ENCODE measurements around the gene MAML3. TPM values are rescaled to one million over a fixed set of nuclear protein-coding genes. Genes with fewer than 3 reads are reported as not detected.

Gene MAML3
- total and polyA plus RNA-seq, 8 donors: 5.8 to 18.7 (median 16.7) TPM

- no peak for TF ChIP-seq CTCF (IDR thresholded peaks at IDR 0.05)
- DNase-seq: no peak
- Histone ChIP-seq H3K36me3 (no peaks in the 10 kb centered on the region), H3K9me3 (no peaks in the 10 kb centered on the region), H3K4me1 (peaks cover 0 to 34% of the 10 kb centered on the region in 2 donors), H3K27me3 (no peaks in the 10 kb centered on the region), H3K4me3 (no peak overlapping the region), H3K27ac (no peak overlapping the region)
- intact Hi-C loops (cut with DNase I): no loop called here
- ATAC-seq: no peak
Measured at GRCh38 chr4:139840773-139841172, 313.2 kb downstream of the MAML3 start.

- Histone ChIP-seq H3K36me3 (no peaks in the 10 kb centered on the region), H3K9me3 (no peaks in the 10 kb centered on the region), H3K27ac (no peak overlapping the region), H3K4me3 (no peak overlapping the region), H3K4me1 (peaks cover 0 to 28% of the 10 kb centered on the region in 2 donors), H3K27me3 (no peaks in the 10 kb centered on the region)
- intact Hi-C loops (cut with DNase I): no loop called here
- peak in 2 of 4 donors; percentile 66 to 86 for DNase-seq
- ATAC-seq: no peak
- TF ChIP-seq CTCF (IDR thresholded peaks at IDR 0.05): no peak
Measured at GRCh38 chr4:139839403-139840031, 314.5 kb downstream of the MAML3 start.

GRCh38 chr4:139838811-139839210 lies 315.2 kb downstream of the MAML3 start:
- ATAC-seq (no peak), DNase-seq (no peak)
- H3K27me3 ChIP-seq: no peaks in the 10 kb centered on the region
- intact Hi-C loops (cut with DNase I): no loop called here
- TF ChIP-seq CTCF (IDR thresholded peaks at IDR 0.05): no peak
- H3K4me1 ChIP-seq: peaks cover 0 to 21% of the 10 kb centered on the region in 2 donors
- no peak overlapping the region for H3K27ac ChIP-seq
- no peaks in the 10 kb centered on the region for H3K9me3 ChIP-seq
- no peaks in the 10 kb centered on the region for H3K36me3 ChIP-seq
- H3K4me3 ChIP-seq: no peak overlapping the region

- no peaks in the 10 kb centered on the region for H3K9me3 ChIP-seq
- TF ChIP-seq CTCF (IDR thresholded peaks at IDR 0.05): no peak
- H3K27me3 ChIP-seq: no peaks in the 10 kb centered on the region
- no peak overlapping the region for H3K4me3 ChIP-seq
- no peaks in the 10 kb centered on the region for H3K36me3 ChIP-seq
- DNase-seq: no peak
- peaks cover 0 to 3% of the 10 kb centered on the region in 2 donors for H3K4me1 ChIP-seq
- ATAC-seq: no peak
- intact Hi-C loops (cut with DNase I): no loop called here
- H3K27ac ChIP-seq: no peak overlapping the region
Measured at GRCh38 chr4:139834981-139835391, 319.0 kb downstream of the MAML3 start.

- no peak for DNase-seq
- Histone ChIP-seq H3K4me1 (peaks cover 0 to 8% of the 10 kb centered on the region in 2 donors), H3K4me3 (no peak overlapping the region), H3K9me3 (no peaks in the 10 kb centered on the region), H3K27me3 (no peaks in the 10 kb centered on the region), H3K27ac (no peak overlapping the region), H3K36me3 (no peaks in the 10 kb centered on the region)
- intact Hi-C loops (cut with DNase I): no loop called here
- no peak for TF ChIP-seq CTCF (IDR thresholded peaks at IDR 0.05)
- no peak for ATAC-seq
Measured at GRCh38 chr4:139834226-139834662, 319.7 kb downstream of the MAML3 start.
